Fibroblast of skin of abdomen (primary cell): ENCODE measurements around the gene ALG10B. TPM values are rescaled to one million over a fixed set of nuclear protein-coding genes. Genes with fewer than 3 reads are reported as not detected.
A peak's percentile ranks its signal among the peaks of the same experiment; 100 is the strongest.
"Not testable (repeated sequence)": the region's sequence is repeated elsewhere in the genome, so short reads cannot be mapped to it uniquely, and the experiment has no call there.

Experiments
- DNase-seq: peaks from one replicate; pipeline ENCODE4 v3.0.0-alpha.2; 2013
- polyA plus RNA-seq, 2 experiments: library from polyadenylated mRNA; unstranded; fragments of 120-200 nt; gene quantifications; one replicate each; pipeline ENCODE4 v1.2.1, GENCODE V29; 2013; ENCODE audit not compliant: insufficient read length in 2 of 2

The ALG10B gene, protein sequence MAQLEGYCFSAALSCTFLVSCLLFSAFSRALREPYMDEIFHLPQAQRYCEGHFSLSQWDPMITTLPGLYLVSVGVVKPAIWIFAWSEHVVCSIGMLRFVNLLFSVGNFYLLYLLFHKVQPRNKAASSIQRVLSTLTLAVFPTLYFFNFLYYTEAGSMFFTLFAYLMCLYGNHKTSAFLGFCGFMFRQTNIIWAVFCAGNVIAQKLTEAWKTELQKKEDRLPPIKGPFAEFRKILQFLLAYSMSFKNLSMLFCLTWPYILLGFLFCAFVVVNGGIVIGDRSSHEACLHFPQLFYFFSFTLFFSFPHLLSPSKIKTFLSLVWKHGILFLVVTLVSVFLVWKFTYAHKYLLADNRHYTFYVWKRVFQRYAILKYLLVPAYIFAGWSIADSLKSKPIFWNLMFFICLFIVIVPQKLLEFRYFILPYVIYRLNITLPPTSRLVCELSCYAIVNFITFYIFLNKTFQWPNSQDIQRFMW
- polyA plus RNA-seq (2013, experiment 1 of 2; ENCODE audit: insufficient read length) = 2.6 TPM
- 2.4 TPM for polyA plus RNA-seq (2013, experiment 2 of 2; ENCODE audit: insufficient read length)

DNA sequence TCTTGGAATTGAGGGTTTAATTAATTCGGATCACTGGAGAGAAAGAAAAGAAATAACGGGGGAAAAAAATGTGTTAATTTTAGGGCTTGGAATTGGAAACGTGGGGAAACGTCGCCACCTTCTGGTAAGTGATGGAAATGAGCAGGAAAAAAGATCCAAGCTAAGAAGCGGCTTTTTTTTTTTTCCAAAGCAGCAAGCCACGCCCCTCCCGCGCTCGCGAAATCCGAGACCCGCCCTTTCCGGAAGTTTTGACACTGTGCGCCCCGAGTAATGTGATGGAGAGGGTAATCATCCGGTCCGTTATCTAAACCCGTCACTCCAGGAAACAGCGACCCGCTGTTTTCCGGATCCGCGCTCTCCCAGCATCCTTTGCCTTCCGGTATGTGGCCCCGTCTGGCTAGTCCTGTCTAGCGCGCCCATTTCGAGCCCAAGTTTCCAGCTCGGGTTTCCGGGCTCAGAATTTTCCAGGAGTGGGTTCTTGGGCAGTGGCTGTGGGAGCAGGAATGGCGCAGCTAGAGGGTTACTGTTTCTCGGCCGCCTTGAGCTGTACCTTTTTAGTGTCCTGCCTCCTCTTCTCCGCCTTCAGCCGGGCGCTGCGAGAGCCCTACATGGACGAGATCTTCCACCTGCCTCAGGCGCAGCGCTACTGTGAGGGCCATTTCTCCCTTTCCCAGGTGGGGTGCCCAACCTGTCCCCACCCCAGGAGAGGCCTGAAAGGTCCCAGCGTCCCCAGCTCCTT is at the start of gene ALG10B:
ALG10B (plus strand) TSS at position 384 of the 739 bp plus-strand sequence; CDS start at position 504, 120 bp downstream.
- peak; percentile 97 for DNase-seq

DNA sequence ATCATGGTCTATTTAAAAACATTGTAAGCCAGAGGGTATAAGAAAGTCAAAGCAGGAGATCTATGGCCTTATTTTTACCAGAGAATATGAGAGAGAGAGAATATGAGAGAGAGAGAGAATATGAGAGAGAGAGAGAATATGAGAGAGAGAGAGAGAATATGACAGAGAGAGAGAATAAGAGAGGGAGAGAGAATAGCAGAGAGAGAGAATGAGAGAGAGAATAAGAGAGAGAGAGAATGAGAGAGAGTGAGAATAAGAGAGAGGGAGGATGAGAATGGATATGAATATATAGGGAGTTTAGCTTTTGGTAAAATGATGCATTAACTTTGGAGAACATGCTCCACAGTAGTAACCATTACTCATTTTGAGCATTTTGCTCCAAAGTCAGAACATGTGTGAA is 48.0 kb upstream of the ALG10B start:
- no peak for DNase-seq

DNA sequence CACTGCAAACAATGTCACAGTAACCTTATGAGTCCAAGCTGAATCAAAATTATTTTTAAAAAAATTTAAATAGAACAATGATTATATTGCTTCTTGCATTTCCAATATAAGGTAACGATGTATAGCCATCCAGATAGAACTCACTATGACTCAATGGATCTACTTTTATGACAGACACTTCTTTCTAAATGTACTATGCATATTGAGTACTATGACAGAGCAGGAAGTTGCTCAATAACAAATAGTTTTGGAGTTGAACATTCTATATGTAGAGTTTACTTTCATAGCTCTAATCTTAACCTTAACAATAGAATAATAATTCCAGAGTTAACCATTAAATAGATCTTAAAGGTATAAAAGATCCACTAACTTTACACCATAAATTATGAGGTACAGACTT is 46.7 kb upstream of the ALG10B start:
- DNase-seq = no peak

DNA sequence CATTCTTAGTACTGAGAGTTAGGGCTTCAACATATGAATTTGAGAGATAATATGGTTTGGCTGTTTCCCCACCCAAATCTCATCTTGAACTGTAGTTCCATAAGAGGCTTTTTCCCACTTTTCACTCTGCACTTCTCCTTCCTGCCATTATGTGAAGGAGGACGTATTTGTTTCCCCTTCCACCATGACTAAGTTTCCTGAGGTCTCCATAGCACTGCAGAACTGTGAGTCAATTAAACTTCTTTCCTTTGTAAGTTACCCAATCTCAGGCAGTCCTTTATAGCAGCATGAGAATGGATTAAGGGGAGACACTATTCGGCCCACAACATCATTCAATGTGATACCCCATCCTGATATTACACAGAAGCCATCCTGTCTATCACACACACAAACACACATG is 36.8 kb upstream of the ALG10B start:
- no peak for DNase-seq

DNA sequence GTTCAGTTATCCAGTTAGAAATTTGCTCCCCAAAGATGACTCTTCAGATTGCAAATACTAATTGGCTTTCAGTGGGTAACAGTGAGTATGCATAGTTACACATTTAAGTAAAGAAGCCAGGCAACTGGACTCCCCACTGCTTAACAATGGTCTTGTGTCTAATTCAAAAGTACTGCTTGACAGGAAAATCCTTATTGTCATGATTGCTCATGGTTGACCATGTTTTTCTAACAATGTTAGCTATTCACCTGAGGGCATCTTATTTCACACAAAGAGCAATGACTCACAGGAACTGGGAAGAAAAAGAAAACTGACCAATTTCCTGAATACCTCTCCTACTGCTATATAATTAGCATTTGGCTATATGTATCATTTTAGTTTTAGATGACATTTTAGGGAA is 33.7 kb upstream of the ALG10B start:
- DNase-seq = no peak

DNA sequence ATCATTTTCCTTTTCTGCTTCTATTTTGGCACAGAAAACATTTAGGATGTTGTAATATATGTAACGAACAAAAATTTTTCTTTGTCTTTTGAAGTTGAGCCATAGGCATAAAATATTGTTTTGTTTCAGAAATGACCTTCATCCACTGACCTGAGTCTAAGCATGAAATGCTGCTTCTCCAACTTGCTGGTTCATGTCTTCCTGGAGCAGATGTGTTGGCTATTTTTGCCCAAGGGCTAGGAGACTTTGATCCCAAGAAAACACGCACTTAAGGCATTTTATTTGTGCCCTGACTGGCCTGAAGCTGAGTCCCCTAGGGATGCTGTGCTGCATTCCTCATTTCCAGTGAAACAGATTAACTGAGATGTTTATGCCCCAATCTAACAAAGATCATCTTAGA is 27.2 kb upstream of the ALG10B start:
- no peak for DNase-seq

DNA sequence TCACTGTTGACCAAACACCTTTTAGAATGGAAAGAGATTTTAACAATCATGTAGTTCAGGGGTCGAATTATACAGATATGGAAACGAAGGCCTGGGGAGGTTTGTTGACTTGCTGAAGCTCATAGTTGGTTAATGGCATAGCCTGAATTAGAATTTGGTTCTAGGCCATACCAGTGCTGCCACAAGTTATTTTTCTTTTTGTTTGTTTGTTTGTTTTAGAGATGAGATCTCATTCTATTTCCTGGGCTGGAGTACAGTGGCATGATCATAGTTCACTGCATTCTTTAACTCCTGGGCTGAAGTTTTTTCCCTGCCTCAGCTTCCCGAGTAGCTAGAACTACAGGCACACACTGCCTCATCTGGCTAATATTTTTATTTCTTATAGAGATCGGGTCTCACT is 25.4 kb upstream of the ALG10B start:
- no peak for DNase-seq

DNA sequence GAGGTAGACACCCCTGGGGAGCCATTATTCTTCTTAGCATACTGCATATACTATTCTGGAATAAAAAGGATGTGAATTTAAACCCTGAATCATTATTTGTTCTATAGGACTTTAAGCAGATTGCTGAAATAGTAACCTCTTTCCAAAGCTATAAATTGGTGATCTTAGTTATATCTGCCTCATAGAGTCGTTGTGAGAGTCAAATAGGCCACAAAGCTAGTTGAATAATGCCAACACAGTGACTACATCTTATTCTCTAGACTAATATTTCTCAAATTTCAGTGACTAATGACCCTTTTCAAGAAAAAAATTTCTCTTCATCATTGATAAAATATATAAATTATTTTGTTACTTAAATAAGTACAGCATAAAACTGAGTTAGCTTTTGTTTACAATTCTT is 13.6 kb upstream of the ALG10B start:
- not testable (repeated sequence) for DNase-seq

DNA sequence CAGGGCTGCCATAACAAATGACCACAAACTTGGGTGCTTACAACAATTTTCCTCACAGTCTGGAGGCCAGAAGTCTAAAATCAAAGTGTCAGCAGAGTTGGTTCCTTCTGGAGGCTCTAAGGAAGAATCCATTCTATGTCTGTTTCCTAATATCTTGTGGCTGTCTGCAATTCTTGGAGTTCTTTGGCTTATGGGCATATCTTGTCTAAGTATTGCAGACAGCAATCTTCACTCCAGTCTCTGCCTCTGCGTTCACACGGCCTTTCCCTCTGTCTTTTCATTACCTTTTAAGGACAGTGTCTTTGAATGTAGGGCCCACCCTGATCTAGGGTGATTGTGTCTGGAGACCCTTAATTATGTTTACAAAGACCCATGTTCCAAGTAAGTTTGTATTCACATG is 5.4 kb downstream of the ALG10B start:
- not testable (repeated sequence) for DNase-seq

DNA sequence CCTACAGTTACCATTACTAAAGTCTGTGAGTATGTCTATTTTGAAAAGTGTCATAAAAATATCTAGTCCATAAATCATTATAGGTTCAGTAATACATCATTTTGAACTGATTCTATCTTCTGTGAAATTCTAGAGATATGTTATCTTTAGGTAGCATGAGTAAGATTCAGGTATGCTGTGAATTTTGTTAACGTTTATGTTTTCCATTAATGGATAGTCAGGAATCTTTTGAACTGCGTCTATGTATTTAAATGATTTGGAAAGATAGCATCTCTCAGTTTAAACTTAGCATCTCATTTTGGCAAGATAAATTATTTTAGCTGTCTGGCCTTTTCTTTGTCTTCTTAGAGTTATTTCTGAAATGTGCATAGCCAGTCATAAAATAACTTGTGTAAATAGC is 8.3 kb downstream of the ALG10B start:
- no peak for DNase-seq

DNA sequence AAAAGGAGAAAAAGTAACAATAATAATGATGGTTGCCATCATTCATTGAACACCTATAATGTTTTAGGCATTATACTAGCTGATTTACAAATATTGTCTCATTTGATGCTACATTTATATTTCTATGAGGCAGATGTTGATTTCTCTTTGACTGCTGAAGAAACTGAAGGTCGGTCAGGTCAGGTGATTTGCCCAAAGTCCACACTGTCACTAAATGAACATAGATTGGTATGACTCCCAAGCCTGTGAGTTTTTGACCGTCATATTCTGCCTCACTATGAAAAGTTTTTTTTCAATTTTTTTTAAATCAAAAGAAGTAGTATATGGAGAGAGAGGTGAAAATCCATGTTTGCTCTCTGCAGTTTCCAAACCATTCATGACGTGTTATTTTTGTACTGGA is 10.8 kb downstream of the ALG10B start:
- DNase-seq = no peak

DNA sequence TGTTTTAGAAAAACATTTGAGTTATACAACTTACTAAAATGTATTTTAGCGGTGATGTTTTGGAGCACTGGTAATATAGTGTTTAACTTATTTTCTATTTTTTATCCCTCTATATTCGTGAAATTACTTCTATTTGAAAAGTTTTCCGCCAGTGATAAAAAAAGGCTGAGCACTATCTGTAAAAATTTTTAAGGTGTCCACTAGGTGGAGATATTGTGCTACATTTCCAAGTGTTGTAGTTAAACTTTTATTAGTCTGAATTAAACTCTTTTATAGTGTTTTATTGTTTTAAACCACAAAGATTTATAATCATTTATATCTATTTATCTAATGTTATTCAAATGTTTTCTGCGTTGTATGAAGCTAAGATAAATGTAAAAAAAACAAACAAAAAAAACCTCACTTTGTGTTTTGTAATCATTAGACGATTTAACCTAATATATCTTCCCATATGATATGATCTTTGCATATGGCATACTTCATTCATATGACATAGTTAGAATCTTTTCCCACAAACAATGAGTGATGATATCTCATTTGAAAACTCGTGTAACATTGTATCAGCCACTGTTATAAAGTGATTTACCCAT is 11.8 kb downstream of the ALG10B start:
- DNase-seq = peak; percentile 21

DNA sequence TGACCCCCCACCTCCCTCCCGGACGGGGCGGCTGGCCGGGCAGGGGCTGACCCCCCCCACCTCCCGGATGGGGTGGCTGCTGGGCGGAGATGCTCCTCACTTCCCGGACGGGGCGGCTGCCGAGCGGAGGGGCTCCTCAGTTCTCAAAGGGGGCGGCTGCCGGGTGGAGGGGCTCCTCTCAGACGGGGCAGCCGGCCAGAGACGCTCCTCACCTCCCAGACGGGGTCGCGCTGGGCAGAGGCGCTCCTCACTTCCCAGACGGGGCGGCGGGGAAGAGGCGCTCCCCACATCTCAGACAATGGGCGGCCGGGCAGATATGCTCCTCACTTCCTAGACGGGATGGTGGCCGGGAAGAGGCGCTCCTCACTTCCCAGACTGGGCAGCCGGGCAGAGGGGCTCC is 13.8 kb downstream of the ALG10B start:
- DNase-seq = not testable (repeated sequence)

DNA sequence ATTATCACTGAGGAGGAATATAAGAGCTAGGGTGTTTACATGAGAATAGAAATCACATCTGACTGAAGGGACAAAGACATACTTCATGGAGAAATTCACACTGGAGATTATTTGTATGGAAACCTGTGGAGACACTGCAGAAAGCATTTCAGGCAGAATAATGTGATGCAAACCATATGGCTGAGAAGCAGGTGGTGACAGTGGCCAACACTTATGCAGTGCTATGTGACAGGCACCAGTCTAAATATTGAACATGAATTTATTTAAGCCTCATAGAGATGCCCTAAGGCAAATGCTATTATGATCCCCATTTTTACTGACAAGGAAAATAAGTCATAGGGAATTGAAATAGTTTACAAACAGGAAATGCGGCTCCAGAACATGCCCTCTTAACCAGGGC is 16.2 kb downstream of the ALG10B start:
- no peak for DNase-seq

DNA sequence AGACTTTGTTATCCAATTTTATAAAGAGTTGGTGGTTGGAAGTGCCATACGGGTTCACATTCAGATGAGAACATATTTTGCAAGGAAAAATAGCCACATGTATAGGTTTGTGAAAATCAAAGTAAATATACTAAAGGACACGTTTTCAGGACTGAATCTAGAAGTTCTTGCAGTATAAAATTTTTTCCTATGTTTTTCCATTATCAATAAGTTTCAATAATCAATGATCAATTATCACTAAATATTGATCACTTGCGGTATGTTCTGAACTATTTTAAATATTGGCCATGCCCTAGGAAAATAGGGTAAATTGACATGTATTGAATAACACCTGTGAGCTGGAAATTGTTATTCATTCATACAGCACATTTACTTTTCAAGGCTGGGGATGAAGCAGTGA is 25.9 kb downstream of the ALG10B start:
- DNase-seq = no peak

DNA sequence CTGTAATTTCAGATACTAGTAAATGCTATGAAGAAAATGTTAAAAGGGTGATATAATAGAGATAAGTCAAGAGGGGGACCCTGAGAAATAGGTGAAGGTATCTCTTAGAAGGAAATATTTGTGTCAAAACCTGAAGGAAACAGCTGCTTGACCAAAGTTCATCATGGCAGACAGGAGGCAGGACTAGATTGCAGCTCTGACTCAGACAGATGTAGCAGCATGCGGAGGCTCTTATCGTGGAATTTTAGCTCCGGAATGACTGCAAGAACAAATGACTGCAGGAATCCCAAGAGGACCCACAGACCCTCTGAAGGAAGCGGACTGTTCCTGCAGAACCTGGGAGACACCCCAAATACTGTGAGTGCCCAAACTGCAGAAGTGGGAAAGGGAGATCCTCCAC is 26.7 kb downstream of the ALG10B start:
- DNase-seq = not testable (repeated sequence)

DNA sequence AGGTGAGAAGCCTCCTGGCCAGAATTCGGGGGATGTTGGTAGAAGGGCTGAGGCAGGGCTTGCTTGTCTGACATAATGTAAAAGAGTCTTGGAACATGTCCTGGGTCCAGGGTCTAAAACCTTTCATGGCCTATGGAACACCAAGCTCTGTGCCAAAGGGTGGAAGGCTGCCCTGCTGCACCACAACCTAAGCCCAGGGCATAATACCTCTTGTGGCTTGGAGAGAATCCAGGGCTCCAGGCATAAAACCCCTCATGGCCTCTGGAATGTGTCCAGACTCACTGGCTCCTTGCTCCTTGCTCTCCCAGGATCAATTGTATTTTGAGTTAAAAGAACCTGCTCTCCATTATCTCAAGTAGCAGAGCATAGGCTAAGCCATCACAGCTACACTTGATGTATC is 27.3 kb downstream of the ALG10B start:
- DNase-seq = not testable (repeated sequence)

DNA sequence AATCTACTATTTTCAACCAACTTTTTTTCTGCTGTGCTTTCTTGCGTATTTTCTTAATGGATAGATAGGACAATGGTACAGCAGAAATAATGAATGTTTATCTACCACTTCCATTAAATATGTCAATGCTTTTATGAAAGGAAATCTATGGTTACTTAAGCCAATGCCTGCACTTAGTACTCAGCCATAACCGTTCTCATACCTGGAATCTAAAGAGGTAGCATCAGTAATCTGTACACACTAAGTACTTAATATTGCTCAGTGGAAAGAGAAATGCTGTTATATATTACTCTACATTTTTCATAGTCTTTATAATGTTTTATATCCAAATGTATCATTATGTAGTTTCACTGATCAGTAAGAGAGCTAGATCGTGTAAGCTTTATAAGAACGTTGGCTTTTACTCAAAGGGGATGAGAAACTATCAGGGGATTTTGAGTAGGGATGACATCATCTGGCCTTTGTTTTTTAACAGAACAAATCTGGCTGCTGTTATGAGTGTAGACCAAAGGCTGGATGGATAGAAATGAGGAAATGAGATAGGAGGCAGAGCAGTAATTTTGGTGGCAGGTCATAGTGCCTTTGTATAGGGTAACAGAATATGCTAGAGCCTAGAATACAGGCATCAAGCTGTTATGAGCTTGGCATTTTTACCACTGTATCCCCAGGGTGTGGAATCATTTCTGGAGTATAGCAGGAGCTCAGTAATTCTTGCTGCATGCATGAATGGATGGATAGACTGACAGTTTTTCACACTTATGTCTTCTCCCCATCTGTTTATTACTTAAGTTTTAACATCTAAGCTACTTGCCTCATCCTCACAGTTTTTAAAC is 34.0 kb downstream of the ALG10B start:
- no peak for DNase-seq

DNA sequence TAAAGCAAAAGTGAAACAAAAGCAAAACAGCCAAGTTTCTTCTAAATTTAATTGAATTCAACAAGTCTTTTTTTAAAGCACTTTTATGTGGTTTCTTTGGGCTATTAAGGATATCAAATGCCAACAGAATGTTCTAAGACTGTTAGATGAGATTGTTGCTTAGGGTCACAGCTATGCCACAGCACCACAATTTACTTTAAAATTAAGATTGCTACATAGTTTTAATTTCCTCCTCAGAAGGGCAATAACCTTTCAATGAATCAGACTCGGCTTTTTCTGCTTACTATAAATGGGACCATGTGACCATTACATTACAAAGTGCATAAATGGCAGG is 34.6 kb downstream of the ALG10B start:
- not testable (repeated sequence) for DNase-seq

DNA sequence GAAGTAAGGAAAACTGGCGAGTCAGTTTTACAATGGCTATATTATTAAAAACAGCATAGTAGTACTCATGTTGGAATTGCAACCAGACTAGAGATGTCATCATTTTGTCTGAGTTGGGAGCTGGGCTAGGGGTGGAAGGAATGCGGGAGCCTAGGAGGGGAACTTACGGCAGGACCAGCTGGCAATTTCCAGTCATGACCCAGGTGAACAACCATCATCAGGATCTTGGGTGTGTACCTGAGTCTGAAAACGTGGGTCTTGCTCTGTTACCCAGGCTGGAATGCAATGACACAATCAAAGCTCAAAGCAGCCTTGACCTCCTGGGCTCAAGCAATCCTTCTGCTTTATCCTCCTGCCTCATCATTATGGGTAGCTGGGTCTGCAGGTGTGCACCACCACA is 50.9 kb downstream of the ALG10B start:
- DNase-seq = no peak

DNA sequence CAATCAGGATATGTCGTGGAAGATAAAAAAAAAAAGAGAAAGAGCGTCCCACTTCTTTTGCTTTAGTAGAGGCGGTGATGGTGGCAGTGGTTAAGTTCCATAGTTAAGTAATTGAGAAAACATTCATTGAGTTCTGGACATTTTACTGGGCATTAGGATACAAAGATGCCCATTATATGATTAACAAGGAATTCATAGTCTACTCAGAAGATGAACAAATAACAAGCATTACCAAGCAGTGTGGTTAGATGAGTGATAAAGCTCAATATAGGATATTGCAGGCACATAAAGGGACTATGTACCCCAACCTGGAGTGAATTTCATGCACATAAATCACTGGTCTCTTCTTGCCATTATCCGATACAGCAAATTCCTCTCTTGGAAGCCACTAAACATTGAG is 53.7 kb downstream of the ALG10B start:
- DNase-seq = no peak

DNA sequence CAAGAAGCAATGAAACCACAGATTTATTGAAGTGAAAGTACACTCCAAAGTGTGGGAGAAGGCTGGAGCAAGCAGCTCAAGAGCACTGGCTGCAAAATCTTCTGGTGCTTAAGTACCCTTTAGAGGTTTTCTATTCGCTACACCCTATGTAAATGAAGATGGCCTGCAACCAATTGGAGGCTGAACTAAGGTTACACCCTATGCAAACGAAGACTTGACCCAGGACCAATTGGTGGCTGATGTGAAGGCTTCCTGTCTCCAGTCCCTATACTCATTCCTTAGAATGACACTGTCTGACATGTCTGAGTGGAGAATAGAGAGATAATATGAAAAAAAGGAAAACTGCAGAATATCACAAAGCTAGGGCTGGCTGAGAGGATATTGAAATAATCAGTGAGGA is 57.2 kb downstream of the ALG10B start:
- no peak for DNase-seq

DNA sequence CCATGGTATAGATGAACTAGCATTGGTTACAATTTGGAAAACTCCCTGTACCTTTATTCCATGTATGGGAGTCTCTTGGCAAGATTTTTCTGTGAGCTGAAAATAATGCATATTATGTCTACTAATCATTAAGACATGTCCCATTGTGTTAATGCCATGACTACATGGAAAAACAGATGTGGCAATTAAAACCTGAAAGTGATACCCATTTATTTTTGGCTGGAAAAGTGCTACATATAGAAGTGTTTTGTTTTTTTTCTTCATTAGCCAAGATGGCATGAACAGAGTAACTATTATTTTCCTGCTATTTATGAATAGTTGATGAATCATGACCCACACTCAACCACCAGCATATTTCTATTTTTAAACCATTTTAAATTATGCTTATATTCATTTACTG is 58.2 kb downstream of the ALG10B start:
- DNase-seq = no peak
